Measurements from ENCODE around the gene NAT10.

The NAT10 gene

DNA sequence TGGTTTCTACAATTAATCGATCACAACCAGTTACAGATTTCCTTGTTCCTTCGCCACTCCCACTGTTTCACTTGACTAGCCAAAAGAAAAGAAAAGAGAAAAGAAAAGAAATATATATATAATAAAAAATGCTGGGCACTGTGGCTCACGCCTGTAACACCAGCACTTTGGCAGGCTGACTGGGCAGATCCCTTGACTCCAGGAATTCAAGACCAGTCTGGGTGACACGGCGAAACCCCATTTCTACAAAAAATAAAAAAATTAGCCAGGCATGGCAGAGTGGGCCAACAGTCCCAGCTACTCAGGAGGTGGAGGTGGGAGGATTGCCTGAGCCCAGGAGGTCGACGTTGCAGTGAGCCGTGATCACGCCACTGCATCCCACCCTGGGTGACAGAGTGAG, 83.8 kb downstream of the NAT10 start:
- no peak for DNase-seq
- TF ChIP-seq GATA1 (IDR thresholded peaks at IDR 0.05; ENCODE audit: low read depth, low read length) (no peak), POLR2A (IDR thresholded peaks at IDR 0.05; ENCODE audit: low read length) (no peak)

DNA sequence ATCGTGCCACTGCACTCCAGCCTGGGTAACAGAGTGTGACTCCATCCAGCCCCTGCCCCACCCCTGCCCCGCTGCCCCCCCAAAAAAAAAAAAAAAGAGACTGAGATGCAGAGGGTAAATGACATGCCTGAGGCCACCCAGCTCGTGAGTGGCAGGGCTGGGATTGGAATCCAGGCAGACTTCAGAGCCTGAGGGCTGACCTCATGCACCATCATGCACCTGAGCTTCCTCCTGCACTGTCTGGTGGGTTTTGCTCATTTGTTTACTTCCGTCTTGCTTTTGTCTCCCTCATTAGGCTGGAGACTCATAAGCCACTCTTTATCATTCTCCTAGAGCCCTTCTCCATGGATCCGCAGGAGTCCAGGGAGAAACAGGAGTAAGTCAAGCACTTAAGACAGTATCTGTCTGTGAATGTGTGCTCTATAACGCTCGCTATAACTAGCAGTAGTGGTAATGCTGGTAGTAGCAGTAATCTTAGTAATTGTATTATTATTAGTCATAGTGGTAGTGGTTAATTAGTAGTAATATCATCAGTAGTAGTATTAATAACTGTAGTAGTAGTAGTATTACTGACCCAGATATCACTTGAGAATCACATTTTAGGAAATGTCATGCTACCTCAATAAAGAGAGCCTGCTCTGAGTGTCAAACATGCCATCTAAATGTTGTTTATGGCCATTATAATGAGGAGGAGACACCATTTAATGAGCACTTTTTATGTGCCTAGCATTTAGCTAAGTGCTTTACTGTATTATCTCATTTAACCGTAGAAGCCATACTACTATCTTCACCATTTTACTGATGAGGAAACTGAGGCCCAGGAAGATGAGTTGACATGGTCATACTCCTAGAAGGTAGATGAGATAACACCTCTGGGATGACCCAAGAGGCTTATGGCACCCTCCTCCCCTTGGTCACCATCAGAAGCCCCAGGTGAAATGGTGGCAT, 85.0 kb downstream of the NAT10 start:
- TF ChIP-seq POLR2A (IDR thresholded peaks at IDR 0.05; ENCODE audit: low read length) = no peak
- TF ChIP-seq GATA1 (IDR thresholded peaks at IDR 0.05; ENCODE audit: low read depth, low read length) = no peak
- no peak for DNase-seq

DNA sequence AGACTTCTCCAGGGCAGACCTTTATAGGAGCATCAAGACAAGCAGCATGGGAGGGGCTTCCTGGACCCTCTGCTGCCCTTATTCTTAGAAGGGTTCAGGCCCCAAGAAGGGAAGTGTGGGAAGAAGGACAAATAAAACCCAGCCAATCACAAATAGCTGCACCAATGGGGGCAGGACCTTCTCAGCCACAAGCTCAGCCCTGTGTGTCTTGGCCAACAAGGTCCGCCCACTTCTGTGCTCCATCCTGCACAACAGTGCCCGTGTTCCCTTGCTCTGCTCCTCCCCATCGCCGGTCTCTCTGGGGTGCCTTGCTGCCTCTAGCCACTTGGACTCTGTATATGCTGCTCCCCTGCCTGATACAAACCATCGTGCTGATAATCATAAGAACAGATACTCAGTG, 86.1 kb downstream of the NAT10 start:
- TF ChIP-seq GATA1 (IDR thresholded peaks at IDR 0.05; ENCODE audit: low read depth, low read length) (no peak), POLR2A (IDR thresholded peaks at IDR 0.05; ENCODE audit: low read length) (no peak)

DNA sequence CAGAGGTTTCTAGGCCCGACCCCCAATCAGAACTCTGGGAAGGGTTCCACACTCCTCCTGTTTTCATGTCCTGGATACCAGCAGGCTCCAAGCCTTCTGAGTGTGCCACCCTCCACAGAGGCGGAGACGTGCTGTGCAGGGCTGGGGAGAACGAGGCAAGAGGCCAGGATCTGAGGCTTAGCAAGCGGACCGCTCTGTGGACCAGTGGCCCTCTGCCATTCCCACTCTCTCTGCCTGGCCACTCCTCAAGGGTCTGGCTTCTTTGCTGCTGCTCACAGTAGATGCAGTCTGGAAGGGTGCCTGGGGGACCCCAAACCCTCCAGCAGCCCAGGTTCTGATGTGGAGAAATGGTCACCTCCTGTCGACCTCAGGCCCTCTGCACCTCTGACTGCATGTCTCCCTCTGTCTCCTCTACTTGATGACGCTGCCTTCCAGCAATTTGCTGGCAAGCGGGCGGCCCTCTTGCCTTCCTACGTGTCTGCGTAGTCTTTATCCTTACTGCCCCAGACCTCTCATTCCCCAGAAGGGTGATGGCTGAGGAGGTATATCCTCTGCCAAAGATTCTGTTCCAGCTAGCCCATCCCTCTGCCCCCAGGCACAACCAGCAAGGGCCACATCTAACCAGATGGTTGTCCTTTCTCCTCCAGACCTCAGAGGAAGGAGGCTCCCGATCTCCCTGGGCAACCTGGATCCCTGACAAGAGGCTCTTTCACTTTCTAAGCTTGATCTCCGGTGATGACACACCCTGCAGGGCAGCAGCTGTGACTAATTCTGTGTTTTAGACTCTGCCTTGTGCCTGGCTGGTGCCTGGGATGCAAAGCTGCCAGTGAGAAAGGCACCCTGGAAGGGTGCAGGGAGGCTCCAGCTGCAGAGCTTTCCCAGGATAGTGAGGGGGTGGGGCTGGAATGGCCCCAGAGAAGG, 87.3 kb downstream of the NAT10 start:
- TF ChIP-seq POLR2A (IDR thresholded peaks at IDR 0.05; ENCODE audit: low read length) (no peak), GATA1 (IDR thresholded peaks at IDR 0.05; ENCODE audit: low read depth, low read length) (no peak)
- DNase-seq = peak in 1 of 2 experiments; percentile 17

More for the DNA sequence above, 86.1 kb downstream of the NAT10 start:
- DNase-seq = no peak

DNA sequence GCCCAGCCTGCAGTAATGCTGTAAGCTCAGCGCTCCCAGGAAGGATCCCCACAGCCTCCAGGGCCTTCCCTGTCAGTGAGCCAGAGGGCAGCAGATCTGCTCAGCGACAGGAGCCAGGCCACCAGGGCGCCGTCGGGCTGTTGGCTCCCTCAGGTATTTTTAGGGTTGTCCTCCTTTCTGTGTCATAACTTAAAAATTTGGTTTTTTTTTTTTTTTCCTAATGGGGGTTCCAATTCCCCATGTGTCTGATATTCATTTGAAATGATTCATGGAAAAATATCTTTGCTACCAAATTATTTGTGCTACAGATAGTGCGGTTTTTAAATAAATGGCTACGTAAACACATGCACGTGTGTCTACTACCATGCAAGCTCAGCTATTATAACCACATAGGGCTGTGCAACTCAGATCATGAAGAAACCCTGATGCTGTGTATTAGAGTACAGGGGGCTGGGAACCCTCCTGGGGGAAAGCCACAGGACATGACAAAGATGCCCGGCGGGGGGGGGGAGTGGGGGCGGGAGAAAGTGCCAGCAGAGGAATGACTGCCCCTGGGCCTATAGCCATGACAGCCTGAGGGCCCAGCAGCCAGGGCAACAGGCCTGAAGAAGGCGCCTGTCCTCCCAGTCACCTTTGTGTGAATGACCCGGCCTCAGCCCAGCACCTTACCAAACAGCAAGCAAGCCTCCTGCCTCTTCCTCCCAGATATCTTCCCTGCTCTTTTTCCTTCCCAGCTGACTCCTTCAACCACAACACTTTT, 89.3 kb downstream of the NAT10 start:
- no peak for TF ChIP-seq GATA1 (IDR thresholded peaks at IDR 0.05; ENCODE audit: low read depth, low read length)
- TF ChIP-seq POLR2A (IDR thresholded peaks at IDR 0.05; ENCODE audit: low read length) = no peak
- no peak for DNase-seq
